Esophagus muscularis mucosa (tissue), 3 donors: ENCODE data around the gene TMEM51.

Experiments
- POLR2A ChIP-seq: fragments of 450-650 bp; IDR thresholded peaks from one replicate; pipeline ENCODE4 v1.6.1; 2017; ENCODE audit warnings: antibody characterized with exemption, moderate library complexity, mild to moderate bottlenecking, low read depth
- TF ChIP-seq, protein P1 (sequence below), 3 experiments: fragments of 200-600 bp in 2 of 3; fragments of 450-650 bp in 1 of 3; sonication (generic) in 2 of 3; IDR thresholded peaks; one replicate each; pipeline ENCODE4 v1.5.1; 2017 to 2019; ENCODE audit warnings: antibody characterized with exemption in 3 of 3, mild to moderate bottlenecking in 2 of 3, moderate library complexity in 1 of 3

DNA sequence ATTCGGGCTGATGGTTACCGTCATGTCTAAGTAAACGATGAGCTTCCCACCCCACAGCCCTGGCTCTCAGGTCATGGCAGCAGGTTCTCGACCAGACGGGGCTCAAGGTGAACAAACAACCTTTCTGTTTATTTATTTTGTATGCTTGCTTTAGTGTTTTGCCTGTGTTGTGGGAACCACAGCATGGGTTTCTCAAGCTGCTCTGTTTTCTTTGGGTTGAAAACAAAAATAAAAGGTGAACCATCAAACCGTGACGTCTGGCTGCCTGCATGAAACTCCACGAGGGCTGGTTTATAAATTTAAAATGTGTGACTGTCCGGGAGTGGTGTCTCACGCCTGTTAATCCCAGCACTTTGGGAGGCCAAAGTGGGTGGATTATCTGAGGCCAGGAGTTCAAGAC is 28.0 kb downstream of the TMEM51 start:
- TF ChIP-seq, protein P1, sequence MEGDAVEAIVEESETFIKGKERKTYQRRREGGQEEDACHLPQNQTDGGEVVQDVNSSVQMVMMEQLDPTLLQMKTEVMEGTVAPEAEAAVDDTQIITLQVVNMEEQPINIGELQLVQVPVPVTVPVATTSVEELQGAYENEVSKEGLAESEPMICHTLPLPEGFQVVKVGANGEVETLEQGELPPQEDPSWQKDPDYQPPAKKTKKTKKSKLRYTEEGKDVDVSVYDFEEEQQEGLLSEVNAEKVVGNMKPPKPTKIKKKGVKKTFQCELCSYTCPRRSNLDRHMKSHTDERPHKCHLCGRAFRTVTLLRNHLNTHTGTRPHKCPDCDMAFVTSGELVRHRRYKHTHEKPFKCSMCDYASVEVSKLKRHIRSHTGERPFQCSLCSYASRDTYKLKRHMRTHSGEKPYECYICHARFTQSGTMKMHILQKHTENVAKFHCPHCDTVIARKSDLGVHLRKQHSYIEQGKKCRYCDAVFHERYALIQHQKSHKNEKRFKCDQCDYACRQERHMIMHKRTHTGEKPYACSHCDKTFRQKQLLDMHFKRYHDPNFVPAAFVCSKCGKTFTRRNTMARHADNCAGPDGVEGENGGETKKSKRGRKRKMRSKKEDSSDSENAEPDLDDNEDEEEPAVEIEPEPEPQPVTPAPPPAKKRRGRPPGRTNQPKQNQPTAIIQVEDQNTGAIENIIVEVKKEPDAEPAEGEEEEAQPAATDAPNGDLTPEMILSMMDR (IDR thresholded peaks at IDR 0.05) = no peak
- TF ChIP-seq POLR2A = no peak
